ENCODE data around the gene ADGRL1.

The ADGRL1 gene

DNA sequence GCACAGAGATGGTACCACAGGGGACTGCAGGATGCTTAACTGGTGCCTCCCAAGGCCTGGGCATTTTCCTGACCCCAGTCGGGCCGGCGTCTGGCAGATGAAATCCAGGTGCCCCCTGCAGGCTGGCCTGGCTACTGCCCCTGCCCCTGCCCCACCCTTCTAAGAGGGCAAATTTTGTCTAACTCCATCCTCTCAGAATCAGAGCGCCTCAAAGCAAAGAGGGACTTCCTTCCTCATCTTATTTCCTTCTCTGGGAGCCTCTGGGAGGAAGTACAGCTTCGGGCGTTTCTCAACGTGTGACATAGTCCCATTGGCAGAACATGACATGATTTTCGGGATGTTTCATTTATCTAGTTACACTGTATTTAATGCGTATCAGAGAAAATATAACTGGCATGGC, 91.1 kb downstream of the ADGRL1 start:
- peak in 13 of 56 donors; percentile 2 to 36 (median 11) for DNase-seq

DNA sequence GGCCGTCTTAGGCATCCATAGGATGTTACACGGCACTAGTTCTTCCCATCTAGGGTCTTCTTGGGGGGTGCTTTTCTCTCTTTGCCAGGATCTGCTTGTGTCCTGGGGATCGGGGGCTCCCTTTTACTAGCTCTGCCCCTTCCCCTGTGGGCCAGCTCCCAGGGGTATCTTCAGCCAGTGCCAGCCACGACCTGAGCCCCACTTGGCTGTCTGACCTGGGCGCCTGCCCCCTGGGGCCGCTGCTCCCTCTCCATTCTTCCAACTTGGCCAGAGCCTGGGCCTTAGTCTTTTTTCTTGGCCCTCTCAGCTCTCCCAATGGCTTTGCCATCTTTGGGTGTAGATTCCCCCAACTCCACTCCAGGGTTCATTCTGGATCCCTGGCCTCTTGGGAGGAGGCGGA, 91.5 kb downstream of the ADGRL1 start:
- no peak for DNase-seq

DNA sequence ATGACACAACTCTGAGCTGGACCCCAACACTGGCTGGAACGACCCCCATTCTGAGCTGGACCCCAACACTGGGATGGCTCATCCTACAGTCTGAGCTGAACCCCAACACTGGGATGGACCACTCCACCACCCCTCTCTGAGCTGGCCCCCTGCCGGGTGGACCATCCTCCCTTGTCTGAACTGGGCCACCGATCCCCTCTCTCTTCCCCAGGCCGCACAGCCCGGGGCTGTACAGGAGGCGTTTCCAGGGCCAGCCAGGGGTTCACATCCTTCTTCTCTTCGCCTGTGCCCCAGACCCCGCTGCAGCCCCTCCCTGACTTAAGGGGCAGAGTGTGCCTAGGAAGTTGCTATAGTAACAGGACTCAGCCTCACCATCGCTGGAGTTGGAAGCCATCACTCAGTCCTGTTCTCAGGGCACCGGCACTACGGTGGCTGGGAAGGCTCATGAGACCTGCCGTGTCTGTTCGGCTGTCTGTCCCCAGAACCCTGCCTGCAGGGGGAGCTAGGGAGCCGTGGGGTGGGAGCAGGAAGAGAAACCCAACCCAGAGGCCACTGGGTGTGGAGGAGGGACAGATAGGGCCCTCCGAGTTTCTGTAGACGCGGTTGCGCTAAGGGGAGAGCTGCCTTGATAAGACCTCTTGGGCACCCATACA, 92.1 kb downstream of the ADGRL1 start:
- peak in 7 of 56 donors; percentile 5 to 35 (median 18) for DNase-seq

DNA sequence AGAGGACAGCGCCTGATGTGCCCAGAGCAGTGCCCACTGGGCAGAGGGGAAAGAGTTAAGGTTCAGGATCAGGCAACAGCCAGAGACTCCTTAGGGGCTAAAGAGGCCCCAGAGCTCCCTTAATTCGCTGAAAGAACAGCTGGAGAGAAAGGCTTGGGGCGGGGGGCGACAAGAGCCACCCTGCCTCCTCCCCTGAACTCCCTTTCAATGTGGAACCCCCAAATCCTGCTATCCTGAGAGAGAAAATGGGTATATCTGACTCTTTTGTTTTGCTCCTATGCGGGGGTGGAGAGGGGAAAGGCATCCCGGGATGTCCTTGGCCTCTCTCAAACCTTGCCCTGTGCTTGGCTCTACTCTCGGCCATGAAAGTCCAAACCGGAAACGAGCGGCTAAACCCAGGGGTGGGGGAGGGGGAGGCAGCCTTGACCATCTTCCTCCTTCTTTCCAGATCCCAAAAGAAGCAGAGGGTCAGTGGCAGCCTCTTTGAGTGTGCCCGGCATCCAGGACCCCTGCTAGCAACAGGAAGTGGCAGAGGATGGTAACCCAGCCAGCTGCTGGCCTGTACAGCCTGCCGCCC, 93.1 kb downstream of the ADGRL1 start:
- no peak for DNase-seq

GRCh38 chr19:14112051-14112808, 93.7 kb downstream of the ADGRL1 start:
- no peak for DNase-seq

GRCh38 chr19:14111486-14111885, 94.5 kb downstream of the ADGRL1 start:
- no peak for DNase-seq

GRCh38 chr19:14110650-14111049, 95.3 kb downstream of the ADGRL1 start:
- no peak for DNase-seq

DNA sequence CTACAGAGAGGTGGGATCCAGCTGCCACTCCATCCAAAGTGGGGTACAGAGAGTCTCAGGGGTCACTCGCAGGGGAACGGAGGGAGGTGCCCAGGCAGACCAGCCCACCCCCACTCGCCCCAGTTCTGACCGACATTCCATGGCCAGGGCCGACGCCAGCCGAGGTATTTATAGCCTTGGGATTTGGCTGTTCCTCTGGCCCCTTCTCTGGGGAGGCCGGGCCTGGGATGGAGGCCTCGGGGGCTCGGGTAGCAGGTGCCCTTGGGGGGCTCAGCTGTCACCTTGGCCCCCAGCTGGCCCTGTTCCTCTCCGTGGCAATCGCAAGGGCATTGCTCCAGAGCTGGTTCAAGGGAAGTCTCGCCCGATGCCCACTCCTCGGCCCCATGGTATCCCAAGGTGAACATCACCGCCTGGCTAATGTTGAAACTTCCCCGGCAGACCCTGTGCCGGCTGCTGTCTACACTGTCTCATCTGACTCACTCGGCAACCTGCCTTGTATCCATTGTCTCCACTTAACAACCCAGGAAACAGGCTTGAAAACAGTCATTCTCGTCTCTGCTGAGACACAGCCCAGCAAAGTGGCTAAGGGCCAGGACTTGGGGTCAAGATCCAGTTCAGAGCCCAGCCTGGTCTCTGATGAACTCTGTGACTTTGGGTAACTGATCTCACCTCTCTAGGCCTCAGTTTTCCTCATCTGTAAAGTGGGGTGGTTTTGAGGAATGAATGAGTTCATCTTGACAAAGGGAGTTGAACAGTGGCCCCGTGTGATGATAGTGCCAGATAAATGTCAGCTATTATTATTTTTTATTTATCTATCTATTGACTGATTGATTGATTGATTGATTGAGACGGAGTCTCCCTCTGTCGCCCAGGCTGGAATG, 98.1 kb downstream of the ADGRL1 start:
- DNase-seq, result no peak

DNA sequence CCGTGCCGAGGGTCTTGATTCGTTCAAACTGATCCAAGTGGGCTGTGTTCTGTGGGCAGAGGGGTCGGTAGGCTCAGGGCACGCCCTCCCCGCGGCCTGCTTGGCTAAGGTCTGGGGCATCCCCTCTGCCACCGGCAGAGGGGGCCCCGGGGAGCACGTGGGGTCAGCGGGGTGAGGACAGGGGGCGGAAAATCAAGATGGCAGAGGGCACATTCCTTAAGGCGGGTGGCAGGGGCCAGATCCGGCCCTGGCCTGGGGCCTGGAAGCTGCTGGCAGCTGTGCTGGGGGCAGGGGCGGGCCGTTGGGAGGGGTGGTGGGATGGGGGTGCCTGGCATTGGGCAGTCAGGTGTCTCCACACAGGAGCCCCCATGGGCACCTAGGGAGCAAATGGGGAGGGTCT, 99.1 kb downstream of the ADGRL1 start:
- DNase-seq, result no peak

GRCh38 chr19:14105680-14106079, 100.3 kb downstream of the ADGRL1 start:
- no peak for DNase-seq

DNA sequence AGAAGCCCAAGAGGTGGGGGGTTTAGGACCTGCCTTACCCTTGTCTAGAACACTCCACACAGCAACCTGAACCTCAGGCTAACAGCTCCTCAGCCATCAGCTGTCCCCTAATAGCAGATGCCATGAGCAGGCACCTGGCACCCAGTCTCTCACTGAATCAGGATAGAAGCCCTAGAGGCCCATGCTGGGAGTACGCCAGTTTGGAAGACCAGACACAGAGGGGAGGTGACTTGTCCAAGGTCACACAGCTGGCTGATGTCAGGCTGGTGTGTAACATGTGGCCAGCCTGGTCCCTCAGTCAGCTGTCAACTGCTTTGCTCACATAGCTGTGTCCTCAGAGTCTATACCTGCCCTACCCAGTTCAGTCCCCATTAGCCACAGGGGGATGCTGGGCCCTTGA, 102.7 kb downstream of the ADGRL1 start:
- DNase-seq, result no peak

DNA sequence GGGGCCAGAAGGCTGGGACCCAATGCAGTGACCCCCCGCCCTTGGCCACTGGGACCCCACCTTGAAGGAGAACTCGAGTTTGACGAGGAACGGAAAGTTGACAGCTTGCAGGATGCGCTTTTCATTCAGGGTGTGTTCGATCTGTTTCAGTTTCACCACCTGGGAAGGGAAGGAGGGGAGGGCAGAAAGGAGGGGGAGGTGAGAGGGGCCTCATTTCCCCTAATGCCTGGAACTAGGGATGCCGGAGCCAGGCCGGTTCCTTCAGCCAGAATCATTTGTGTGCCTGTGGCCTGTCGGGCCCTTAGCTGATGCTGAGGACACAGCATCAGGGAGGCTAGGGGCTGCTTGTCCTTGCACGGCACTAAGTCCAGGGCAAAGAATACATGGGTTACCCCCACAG, 103.2 kb downstream of the ADGRL1 start:
- no peak for DNase-seq

- DNase-seq, result no peak
Measured at GRCh38 chr19:14102102-14102696, 103.8 kb downstream of the ADGRL1 start.

GRCh38 chr19:14101003-14101545, 104.9 kb downstream of the ADGRL1 start:
- DNase-seq, result no peak

All from nucleus accumbens (tissue), 56 donors.